Endothelial cell of umbilical vein (primary cell): ENCODE measurements around the gene TTC17. TPM values are rescaled to one million over a fixed set of nuclear protein-coding genes. Genes with fewer than 3 reads are reported as not detected.

Source experiments
- BruUV-seq: library from RNA; stranded (reverse); fragments of 400-500 nt; replicated peaks from 2 replicates; lab custom pipeline; 2021; lab: Mats Ljungman, UMichigan
- CTCF ChIA-PET: fragments of 300-600, 350-600 bp; sonication (Branson Sonifier 250); formaldehyde crosslinking; loops from one replicate; lab custom pipeline; 2021; ENCODE audit warnings: antibody characterized with exemption, inconsistent platforms; lab: Charles Lee
- POLR2A ChIA-PET: fragments of 300-600, 350-600 bp; sonication (Branson Sonifier 250); formaldehyde crosslinking; loops from one replicate; lab custom pipeline; 2021; ENCODE audit warnings: antibody characterized with exemption, inconsistent platforms; lab: Charles Lee
- DNase-seq: peaks from one replicate; pipeline ENCODE4 v3.0.0-alpha.2; 2011; ENCODE audit warnings: low read depth, low spot score
- FAIRE-seq: peaks from 2 replicates; lab custom pipeline; 2011; peaks lifted over from hg19 to GRCh38; lab: Jason Lieb, UNC
- H2AFZ ChIP-seq: 2 replicates; pipeline ENCODE4 v1.6.0; 2012; ENCODE audit warnings: low read depth, low read length, control low read depth, inconsistent platforms
- H3K27ac ChIP-seq: 2 replicates; pipeline ENCODE4 v1.5.1; 2011; ENCODE audit warnings: low read depth, mild to moderate bottlenecking, control low read depth, low read length, moderate library complexity; ENCODE audit not compliant: insufficient read depth
- H3K27me3 ChIP-seq, 2 experiments: 2 replicates each; pipeline versions ENCODE4 v1.6.0 to v1.6.1; 2011; ENCODE audit warnings: low read length in 2 of 2, mixed read lengths in 1 of 2; ENCODE audit not compliant: control insufficient read depth in 2 of 2, insufficient read depth in 2 of 2
- H3K36me3 ChIP-seq, 2 experiments: 2 replicates in 1 of 2; 3 replicates in 1 of 2; pipeline ENCODE4 v1.5.1; 2011; ENCODE audit warnings: low read length in 2 of 2, mild to moderate bottlenecking in 1 of 2, moderate library complexity in 1 of 2; ENCODE audit not compliant: control insufficient read depth in 2 of 2, insufficient read depth in 2 of 2; ENCODE audit errors: extremely low read depth in 1 of 2
- H3K4me1 ChIP-seq: 3 replicates; pipeline ENCODE4 v1.5.1; 2011; ENCODE audit warnings: mild to moderate bottlenecking, low read length; ENCODE audit not compliant: control insufficient read depth, insufficient read depth; ENCODE audit errors: extremely low read depth
- H3K4me2 ChIP-seq: 2 replicates; pipeline ENCODE4 v1.6.1; 2011; ENCODE audit warnings: low read length, control low read depth, mixed read lengths; ENCODE audit not compliant: insufficient read depth
- H3K4me3 ChIP-seq, 3 experiments: fragments of 200-600 bp in 1 of 3; sonication (generic), shearing (Covaris generic) in 1 of 3; replicated peaks in 1 of 3; 2 replicates each; pipeline ENCODE4 v1.5.1; 2011 to 2016; ENCODE audit warnings: control low read depth in 3 of 3, low read length in 3 of 3, mild to moderate bottlenecking in 2 of 3, inconsistent platforms in 1 of 3, low read depth in 1 of 3, moderate library complexity in 1 of 3; ENCODE audit not compliant: insufficient read depth in 1 of 3
- H3K79me2 ChIP-seq: 2 replicates; pipeline ENCODE4 v1.6.0; 2012; ENCODE audit warnings: low read length, inconsistent platforms; ENCODE audit not compliant: control insufficient read depth, insufficient read depth
- H3K9ac ChIP-seq: replicated peaks from 2 replicates; pipeline ENCODE3; 2011; ENCODE audit warnings: low read length, control low read depth; ENCODE audit not compliant: insufficient read depth; ENCODE audit errors: extremely low read depth
- H3K9me1 ChIP-seq: replicated peaks from 3 replicates; pipeline ENCODE4 v1.6.0; 2011; ENCODE audit warnings: mild to moderate bottlenecking, low read length; ENCODE audit not compliant: control insufficient read depth, insufficient read depth; ENCODE audit errors: extremely low read depth
- H3K9me3 ChIP-seq: replicated peaks from 2 replicates; pipeline ENCODE4 v1.5.1; 2012; ENCODE audit warnings: low read length, inconsistent platforms; ENCODE audit not compliant: control insufficient read depth, insufficient read depth
- H4K20me1 ChIP-seq: replicated peaks from 2 replicates; pipeline ENCODE3; 2011; ENCODE audit warnings: mild to moderate bottlenecking, low read length; ENCODE audit not compliant: control insufficient read depth, insufficient read depth; ENCODE audit errors: extremely low read depth
- CTCF ChIP-seq, 2 donors: IDR thresholded peaks; 1 replicate in 1 of 2; 2 replicates in 1 of 2; pipeline ENCODE4 v1.5.1; 2011; ENCODE audit warnings: low read length in 2 of 2, mild to moderate bottlenecking in 2 of 2, moderate library complexity in 2 of 2, control low read depth in 1 of 2, inconsistent platforms in 1 of 2, low read depth in 1 of 2; ENCODE audit not compliant: insufficient read depth in 1 of 2; ENCODE audit errors: extremely low read depth in 1 of 2
- EZH2 ChIP-seq: IDR thresholded peaks from 2 replicates; pipeline ENCODE4 v1.6.1; 2012; ENCODE audit warnings: borderline replicate concordance, low read depth, mild to moderate bottlenecking, moderate library complexity, low read length, inconsistent platforms; ENCODE audit not compliant: severe bottlenecking
- FOS ChIP-seq: IDR thresholded peaks from 2 replicates; pipeline ENCODE4 v1.6.1; 2011; ENCODE audit warnings: mild to moderate bottlenecking, low read length, moderate library complexity, borderline replicate concordance; ENCODE audit not compliant: insufficient read depth
- GATA2 ChIP-seq: IDR thresholded peaks from 2 replicates; pipeline ENCODE4 v1.7.0; 2011; ENCODE audit warnings: low read depth, mild to moderate bottlenecking, moderate library complexity, mixed read lengths, low read length; ENCODE audit not compliant: insufficient read length, insufficient read depth
- JUN ChIP-seq: IDR thresholded peaks from 2 replicates; pipeline ENCODE4 v1.6.1; 2011; ENCODE audit warnings: borderline replicate concordance, low read depth; ENCODE audit not compliant: insufficient read length, insufficient read depth
- MAX ChIP-seq: IDR thresholded peaks from 2 replicates; pipeline ENCODE4 v1.6.1; 2011; ENCODE audit not compliant: insufficient read depth, insufficient read length
- MYC ChIP-seq: IDR thresholded peaks from one replicate; pipeline ENCODE4 v1.6.1; 2011; ENCODE audit warnings: mild to moderate bottlenecking, low read depth, low read length
- POLR2A ChIP-seq: IDR thresholded peaks from 2 replicates; pipeline ENCODE4 v1.6.1; 2012; ENCODE audit warnings: low read depth, mild to moderate bottlenecking, control low read depth, low read length
- POLR2AphosphoS5 ChIP-seq: IDR thresholded peaks from 2 replicates; pipeline ENCODE4 v1.6.1; 2012; ENCODE audit warnings: low read depth, mild to moderate bottlenecking, control low read depth, low read length, moderate library complexity; ENCODE audit not compliant: insufficient read depth
- dilution Hi-C: fragments of 300-500 bp; cut with MboI; formaldehyde crosslinking; loops from one replicate; pipeline ENCODE4 v1.15.0; 2019; ENCODE audit warnings: low sequenced_read_pairs; ENCODE audit not compliant: extremely low pct_ligation_motif_present
- intact Hi-C: fragments of 100-400 bp; cut with micrococcal nuclease; formaldehyde crosslinking; loops from one replicate; pipeline ENCODE4 v1.10.0; 2022
- polyA plus RNA-seq, 4 experiments: library from polyadenylated mRNA; depleted of rRNA in 3 of 4; stranded (reverse) in 3 of 4; unstranded in 1 of 4; fragments of >200 nt; gene quantifications; 2 replicates each; pipeline versions ENCODE4 v1.2.1 to v1.2.3, GENCODE V29; 2011 to 2012; ENCODE audit warnings: missing spikeins in 1 of 4
- total RNA-seq: library from RNA; stranded (reverse); gene quantifications from 2 replicates; pipeline ENCODE4 v1.2.3, GENCODE V29; 2021

TTC17 gene
- total and polyA plus RNA-seq, 2 donors (not counting 3 experiments of a cell fraction or from before 2014, with no cell fraction given) = 60.7 to 66.8 TPM

- Histone ChIP-seq H3K27me3 (no peaks in the 10 kb centered on the region), H3K9me3 (no peaks in the 10 kb centered on the region), H3K9ac (no peak overlapping the region), H3K36me3 (no peaks in the 10 kb centered on the region), H3K4me1 (peaks cover 17% of the 10 kb centered on the region), H2AFZ (no peak overlapping the region), H3K27ac (no peak overlapping the region), H3K79me2 (peaks cover 58% of the 10 kb centered on the region), H3K9me1 (no peaks in the 10 kb centered on the region), H4K20me1 (no peaks in the 10 kb centered on the region), H3K4me2 (peak overlapping the region; percentile 96), H3K4me3 (peak overlapping the region in 1 of 3 experiments; percentile 74)
- no TSS peak for BruUV-seq
- TF ChIP-seq JUN (no peak), MAX (no peak), POLR2A (no peak), FOS (no peak), POLR2AphosphoS5 (no peak), GATA2 (no peak), CTCF (IDR thresholded peaks at IDR 0.05; ENCODE audit: extremely low read depth in 1 of 2, insufficient read depth in 1 of 2, low read depth in 1 of 2, low read length in 2 of 2) (no peak), MYC (no peak), EZH2 (no peak)
- dilution Hi-C loops (no loop called here), intact Hi-C loops (no loop called here)
- ChIA-PET CTCF (interaction anchor here (1.0 to 3.1 kb wide), 3 partner anchors 12 to 59 kb away, joined by 3 to 12 read pairs (median 8); partner anchors contain the start of gene API5), POLR2A (interaction anchor here (0.6 kb wide), 1 partner anchor 1665 kb away, joined by 3 read pairs; no protein-coding TSS in a partner anchor)
- FAIRE-seq (no peak), DNase-seq (no peak)
Measured at GRCh38 chr11:43360361-43361032, 1.8 kb downstream of the TTC17 start.
